Thoracic aorta (tissue), 2 donors: ENCODE data around the gene CEP72. TPM values are rescaled to one million over a fixed set of nuclear protein-coding genes. Genes with fewer than 3 reads are reported as not detected.

Experiments
- ATAC-seq: fragments of 150-250 bp; one replicate; pipeline ENCODE4 v1.8.0; 2017; ENCODE audit warnings: low read depth; ENCODE audit not compliant: insufficient number of reproducible peaks, low FRiP score
- DNase-seq: peaks from one replicate; pipeline ENCODE4 v3.0.0-alpha.2; 2020; ENCODE audit warnings: low spot score
- H3K27ac ChIP-seq, 2 donors: fragments of 200-600 bp; sonication (generic); 1 replicate in 1 of 2; 2 replicates in 1 of 2; pipeline ENCODE4 v1.5.1; 2016; ENCODE audit warnings: mild to moderate bottlenecking in 2 of 2, moderate library complexity in 2 of 2
- H3K27me3 ChIP-seq: fragments of 200-600 bp; sonication (generic); replicated peaks from 2 replicates; pipeline ENCODE4 v1.6.0; 2016; ENCODE audit warnings: mild to moderate bottlenecking; ENCODE audit not compliant: insufficient read depth
- H3K36me3 ChIP-seq: fragments of 200-600 bp; sonication (generic); one replicate; pipeline ENCODE4 v1.5.1; 2016
- H3K4me1 ChIP-seq, 2 donors: fragments of 200-600 bp; sonication (generic); 1 replicate in 1 of 2; 2 replicates in 1 of 2; pipeline versions ENCODE4 v1.5.1 to v1.6.0; 2016; ENCODE audit warnings: low read depth in 2 of 2, mild to moderate bottlenecking in 1 of 2; ENCODE audit not compliant: control insufficient read depth in 1 of 2
- H3K4me3 ChIP-seq: fragments of 200-600 bp; sonication (generic); 2 replicates; pipeline ENCODE4 v1.5.1; 2016; ENCODE audit warnings: mild to moderate bottlenecking
- H3K9me3 ChIP-seq: fragments of 200-600 bp; sonication (generic); 2 replicates; pipeline ENCODE4 v1.5.1; 2016
- total RNA-seq, 2 donors: library from RNA; depleted of rRNA; stranded (reverse); fragments of >200 nt; gene quantifications; one replicate each; pipeline versions ENCODE4 v1.1.0 to v1.2.3, GENCODE V29; 2016
- TF ChIP-seq, protein P1 (sequence below): fragments of 200-600 bp; sonication (generic); IDR thresholded peaks from one replicate; pipeline ENCODE4 v1.5.1; 2019; ENCODE audit warnings: antibody characterized with exemption

CEP72 gene
- total RNA-seq, 2 donors from 2014 or later = 0.68 to 2.0 TPM

DNA sequence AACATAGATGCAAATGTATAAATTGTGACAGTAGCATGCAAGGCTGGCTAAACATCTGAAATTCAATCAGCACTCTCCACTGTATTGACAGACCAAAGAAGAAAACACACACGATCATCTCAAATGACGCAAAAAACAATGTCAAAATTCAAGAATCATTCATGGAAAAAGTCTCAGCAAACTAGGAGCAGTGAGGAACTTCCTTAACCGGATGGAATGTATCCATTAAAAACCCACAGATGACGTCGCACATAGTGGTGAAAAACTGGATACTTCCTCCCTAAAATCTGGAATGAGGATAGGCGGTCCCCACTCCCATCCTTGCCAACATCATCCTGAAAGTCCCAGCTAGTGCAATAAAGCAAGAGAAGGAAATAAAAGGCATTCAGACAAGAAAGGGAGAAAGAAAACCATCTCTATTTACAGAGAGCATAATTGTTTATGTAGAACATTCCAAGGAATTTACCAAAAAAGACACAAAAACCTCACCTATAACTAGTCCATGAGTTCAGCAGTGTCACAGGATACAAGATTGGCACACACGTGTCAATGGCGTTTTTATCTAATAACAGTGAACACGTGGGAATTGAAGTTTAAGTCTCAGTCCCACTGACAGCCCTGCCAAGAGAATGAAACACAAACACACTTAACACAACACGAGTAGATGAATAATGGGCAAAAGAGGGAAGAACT lies 14.1 kb upstream of the CEP72 start:
- Histone ChIP-seq H3K4me1 (no peaks in the 10 kb centered on the region), H3K27ac (no peak overlapping the region), H3K36me3 (no peaks in the 10 kb centered on the region), H3K4me3 (no peak overlapping the region), H3K9me3 (no peaks in the 10 kb centered on the region), H3K27me3 (no peaks in the 10 kb centered on the region)
- TF ChIP-seq, protein P1, sequence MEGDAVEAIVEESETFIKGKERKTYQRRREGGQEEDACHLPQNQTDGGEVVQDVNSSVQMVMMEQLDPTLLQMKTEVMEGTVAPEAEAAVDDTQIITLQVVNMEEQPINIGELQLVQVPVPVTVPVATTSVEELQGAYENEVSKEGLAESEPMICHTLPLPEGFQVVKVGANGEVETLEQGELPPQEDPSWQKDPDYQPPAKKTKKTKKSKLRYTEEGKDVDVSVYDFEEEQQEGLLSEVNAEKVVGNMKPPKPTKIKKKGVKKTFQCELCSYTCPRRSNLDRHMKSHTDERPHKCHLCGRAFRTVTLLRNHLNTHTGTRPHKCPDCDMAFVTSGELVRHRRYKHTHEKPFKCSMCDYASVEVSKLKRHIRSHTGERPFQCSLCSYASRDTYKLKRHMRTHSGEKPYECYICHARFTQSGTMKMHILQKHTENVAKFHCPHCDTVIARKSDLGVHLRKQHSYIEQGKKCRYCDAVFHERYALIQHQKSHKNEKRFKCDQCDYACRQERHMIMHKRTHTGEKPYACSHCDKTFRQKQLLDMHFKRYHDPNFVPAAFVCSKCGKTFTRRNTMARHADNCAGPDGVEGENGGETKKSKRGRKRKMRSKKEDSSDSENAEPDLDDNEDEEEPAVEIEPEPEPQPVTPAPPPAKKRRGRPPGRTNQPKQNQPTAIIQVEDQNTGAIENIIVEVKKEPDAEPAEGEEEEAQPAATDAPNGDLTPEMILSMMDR = no peak
- DNase-seq (no peak), ATAC-seq (no peak)

- H3K9me3 ChIP-seq = no peaks in the 10 kb centered on the region
- no peaks in the 10 kb centered on the region for H3K27me3 ChIP-seq
- ATAC-seq (no peak), DNase-seq (no peak)
- TF ChIP-seq, protein P1 = no peak
- no peak overlapping the region for H3K27ac ChIP-seq
- no peaks in the 10 kb centered on the region for H3K36me3 ChIP-seq
- no peak overlapping the region for H3K4me3 ChIP-seq
- H3K4me1 ChIP-seq = no peaks in the 10 kb centered on the region
Observed at GRCh38 chr5:598564-598890, 13.6 kb upstream of the CEP72 start.

GRCh38 chr5:600886-601541 lies 11.1 kb upstream of the CEP72 start:
- Histone ChIP-seq H3K9me3 (no peaks in the 10 kb centered on the region), H3K27me3 (no peaks in the 10 kb centered on the region), H3K4me1 (no peaks in the 10 kb centered on the region), H3K36me3 (no peaks in the 10 kb centered on the region), H3K27ac (no peak overlapping the region), H3K4me3 (no peak overlapping the region)
- DNase-seq = no peak
- TF ChIP-seq, protein P1 = no peak
- ATAC-seq = no peak

DNA sequence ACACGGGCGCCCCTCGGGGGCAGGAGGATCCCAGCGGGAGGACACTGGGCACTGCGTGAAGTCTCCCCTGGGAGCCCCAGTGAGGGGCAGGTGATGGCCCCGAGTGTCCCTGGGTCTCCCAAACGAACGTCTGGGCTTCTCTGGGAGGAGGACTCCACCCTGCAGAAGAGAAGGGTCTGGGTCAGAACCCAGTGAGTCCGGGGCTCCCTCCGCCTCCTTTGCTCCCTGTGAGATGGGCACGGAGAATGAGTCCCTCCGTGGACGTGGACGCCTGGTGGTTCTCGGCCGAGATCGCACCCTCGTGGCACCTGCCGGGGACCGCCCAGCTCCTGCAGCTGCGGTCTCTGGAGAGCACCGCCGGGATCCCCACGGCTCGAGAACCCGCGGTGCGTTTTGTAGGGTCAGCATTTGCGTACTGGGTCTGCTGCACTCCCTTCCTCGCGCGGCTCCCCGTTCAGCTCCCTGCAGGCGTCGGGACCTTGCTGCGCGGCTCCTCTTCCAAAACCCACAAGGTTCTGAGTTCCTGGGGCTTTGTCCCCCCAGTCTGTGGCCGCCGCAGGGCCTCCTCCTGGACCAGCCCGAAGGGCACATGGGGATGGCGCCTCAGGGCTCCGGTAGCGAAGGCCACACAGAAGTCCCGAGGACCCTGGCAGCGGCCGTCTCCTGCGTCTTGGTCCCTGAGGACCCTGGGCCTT lies 10.2 kb upstream of the CEP72 start:
- Histone ChIP-seq H3K36me3 (no peaks in the 10 kb centered on the region), H3K27ac (no peak overlapping the region), H3K9me3 (no peaks in the 10 kb centered on the region), H3K4me1 (no peaks in the 10 kb centered on the region), H3K4me3 (no peak overlapping the region), H3K27me3 (no peaks in the 10 kb centered on the region)
- DNase-seq (no peak), ATAC-seq (no peak)
- TF ChIP-seq, protein P1 = no peak

DNA sequence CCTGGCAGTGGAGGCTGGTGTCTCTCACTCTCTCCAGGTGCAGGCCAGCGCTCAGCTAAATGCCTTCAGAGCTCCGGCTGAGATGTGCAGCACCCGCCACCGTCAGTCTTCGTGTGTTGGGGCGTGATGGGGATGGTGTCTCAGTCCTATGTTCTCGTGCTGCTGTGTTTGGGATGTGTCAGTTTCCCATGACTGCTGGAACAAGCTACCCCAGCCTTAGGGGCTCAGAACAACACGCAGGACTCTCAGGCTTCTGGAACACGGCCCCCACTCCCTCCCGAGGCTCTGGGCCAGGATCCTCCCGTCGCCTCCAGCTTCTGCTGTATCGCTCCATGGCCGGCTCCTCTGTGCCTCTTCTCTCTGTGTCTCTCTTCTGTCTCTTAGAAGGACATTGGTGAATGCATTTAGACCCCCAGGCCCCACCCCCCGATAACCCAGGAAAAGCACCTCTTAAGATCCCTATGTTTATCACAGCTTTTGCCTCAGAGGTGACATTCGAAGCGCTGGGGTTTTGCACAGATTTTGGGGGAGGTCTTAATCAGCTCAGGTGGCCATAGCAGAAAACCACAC lies 9.6 kb upstream of the CEP72 start:
- Histone ChIP-seq H3K27me3 (no peaks in the 10 kb centered on the region), H3K9me3 (no peaks in the 10 kb centered on the region), H3K36me3 (no peaks in the 10 kb centered on the region), H3K4me1 (no peaks in the 10 kb centered on the region), H3K27ac (no peak overlapping the region), H3K4me3 (no peak overlapping the region)
- no peak for DNase-seq
- TF ChIP-seq, protein P1 = no peak
- ATAC-seq = no peak
